ENCODE measurements around the gene POLR3C. TPM values are rescaled to one million over a fixed set of nuclear protein-coding genes. Genes with fewer than 3 reads are reported as not detected.

POLR3C gene
- total RNA-seq, 1 donor from 2014 or later = 33.5 TPM

GRCh38 chr1:145893306-145894055 lies 69.5 kb downstream of the POLR3C start:
- Mint-ChIP-seq H3K36me3 (no peaks in the 10 kb centered on the region), H3K27me3 (ENCODE audit: low read depth) (peaks cover 4% of the 10 kb centered on the region), H3K27ac (no peak overlapping the region), H3K4me1 (peaks cover 23% of the 10 kb centered on the region), H3K9me3 (no peaks in the 10 kb centered on the region), H3K4me3 (no peak overlapping the region)
- no peak for TF ChIP-seq CTCF (IDR thresholded peaks at IDR 0.05; ENCODE audit: unreplicated experiment)
- DNase-seq (ENCODE audit: low spot score in 2 of 2, unreplicated experiment in 2 of 2) = no peak

Small RNA genes within 50 kb of the gene (microRNA-seq; reads per million reads assigned to microRNA genes)
- gene MIR6736 = not detected

Other genes with a start within 250 kb of the POLR3C start
- gene GPR89A, start 216.2 kb upstream of the POLR3C start, total RNA-seq = 21.6 to 31.5 TPM (median 26.3 TPM) in 3 replicates
- 0.34 to 0.64 TPM (median 0.51 TPM) in 3 replicates for gene PDZK1, start 116.8 kb upstream of the POLR3C start, total RNA-seq
- 0.23 TPM in 1 of 3 replicates, not detected in the others for gene CD160, start 104.7 kb upstream of the POLR3C start, total RNA-seq
- 13.9 to 15.3 TPM (median 15.0 TPM) in 3 replicates for gene RNF115, start 105 bp upstream of the POLR3C start, total RNA-seq
- 4.7 to 5.4 TPM (median 5.3 TPM) in 3 replicates for gene NUDT17, start 21.4 kb downstream of the POLR3C start, total RNA-seq
- gene PIAS3, start 34.9 kb downstream of the POLR3C start, total RNA-seq = 57.6 to 62.6 TPM (median 62.0 TPM) in 3 replicates
- 0.40 to 0.61 TPM (median 0.58 TPM) in 3 replicates for gene ANKRD35, start 61.7 kb downstream of the POLR3C start, total RNA-seq
- gene ITGA10, start 85.8 kb downstream of the POLR3C start, total RNA-seq = 0.38 to 0.60 TPM (median 0.59 TPM) in 3 replicates
- 26.8 to 27.2 TPM (median 26.9 TPM) in 3 replicates for gene PEX11B, start 94.5 kb downstream of the POLR3C start, total RNA-seq
- gene RBM8A, start 103.3 kb downstream of the POLR3C start, total RNA-seq = 146 to 154 TPM (median 148 TPM) in 3 replicates
- 26.6 to 27.6 TPM (median 27.1 TPM) in 3 replicates for gene LIX1L, start 133.8 kb downstream of the POLR3C start, total RNA-seq
- 0.86 to 1.9 TPM (median 0.94 TPM) in 3 replicates for gene ANKRD34A, start 140.4 kb downstream of the POLR3C start, total RNA-seq
- 14.4 to 16.4 TPM (median 14.7 TPM) in 3 replicates for gene POLR3GL, start 140.5 kb downstream of the POLR3C start, total RNA-seq
- gene TXNIP, start 172.4 kb downstream of the POLR3C start, total RNA-seq = 125 to 129 TPM (median 129 TPM) in 3 replicates
- not detected in 3 replicates for gene HJV, start 197.5 kb downstream of the POLR3C start, total RNA-seq

Data from mesothelial cell of epicardium (in vitro differentiated cells).